SK-N-SH (cell line): Measurements from ENCODE around the gene EDEM3. TPM values are rescaled to one million over a fixed set of nuclear protein-coding genes. Genes with fewer than 3 reads are reported as not detected.

Source experiments
- CTCF ChIA-PET: fragments of 300-600, 350-600 bp; formaldehyde crosslinking; extraction: SDS; loops from one replicate; lab custom pipeline; 2021; lab: Yijun Ruan, JAX
- POLR2A ChIA-PET: fragments of 350-600 bp; sonication (Branson Sonifier 250); formaldehyde crosslinking; extraction: SDS; loops from one replicate; lab custom pipeline; 2020; ENCODE audit warnings: antibody characterized with exemption, inconsistent platforms; lab: Yijun Ruan, JAX
- DNase-seq: peaks from one replicate; pipeline ENCODE4 v3.0.0; 2012
- H2AFZ ChIP-seq: fragments of 200-600 bp; sonication (generic); 2 replicates; pipeline ENCODE4 v1.8.1; 2016; ENCODE audit warnings: antibody characterized with exemption, mild to moderate bottlenecking, low read depth
- H3F3A ChIP-seq: fragments of 200-600 bp; sonication (generic); replicated peaks from 2 replicates; pipeline ENCODE3; 2016; ENCODE audit warnings: antibody characterized with exemption, mild to moderate bottlenecking; ENCODE audit not compliant: insufficient read depth
- H3K27ac ChIP-seq, 2 experiments: fragments of 200-500 bp in 1 of 2; fragments of 200-600 bp in 1 of 2; sonication (Bioruptor generic) in 1 of 2; sonication (generic), shearing (Covaris generic) in 1 of 2; 2 replicates each; pipeline versions ENCODE4 v1.5.1 to v1.6.1; 2014 to 2016; ENCODE audit warnings: low read depth in 2 of 2, inconsistent platforms in 1 of 2, low read length in 1 of 2, mild to moderate bottlenecking in 1 of 2, mixed read lengths in 1 of 2
- H3K27me3 ChIP-seq: fragments of 200-600 bp; sonication (generic), shearing (Covaris generic); 2 replicates; pipeline ENCODE4 v1.6.1; 2016; ENCODE audit warnings: mixed run types; ENCODE audit not compliant: insufficient read depth
- H3K36me3 ChIP-seq, 2 experiments: fragments of 200-500 bp in 1 of 2; fragments of 200-600 bp in 1 of 2; sonication (Bioruptor generic) in 1 of 2; sonication (generic) in 1 of 2; replicated peaks in 1 of 2; 2 replicates each; pipeline versions ENCODE3 to v1.5.1; 2014 to 2016; ENCODE audit warnings: low read length in 1 of 2, mild to moderate bottlenecking in 1 of 2; ENCODE audit not compliant: insufficient read depth in 2 of 2, control insufficient read depth in 1 of 2
- H3K4me1 ChIP-seq, 2 experiments: fragments of 200-500 bp in 1 of 2; fragments of 200-600 bp in 1 of 2; sonication (Bioruptor generic) in 1 of 2; sonication (generic), shearing (Covaris generic) in 1 of 2; 2 replicates each; pipeline versions ENCODE4 v1.5.1 to v1.6.1; 2014 to 2016; ENCODE audit warnings: low read depth in 1 of 2, low read length in 1 of 2, mixed run types in 1 of 2; ENCODE audit not compliant: insufficient read depth in 2 of 2, control insufficient read depth in 1 of 2
- H3K4me2 ChIP-seq: fragments of 200-600 bp; sonication (generic), shearing (Covaris generic); 2 replicates; pipeline ENCODE4 v1.6.1; 2017; ENCODE audit warnings: mixed run types
- H3K4me3 ChIP-seq, 2 experiments: fragments of 200-500 bp in 1 of 2; fragments of 200-600 bp in 1 of 2; sonication (Bioruptor generic) in 1 of 2; sonication (generic), shearing (Covaris generic) in 1 of 2; 2 replicates each; pipeline versions ENCODE4 v1.5.1 to v1.8.1; 2014 to 2016; ENCODE audit warnings: low read depth in 2 of 2, inconsistent platforms in 1 of 2, low read length in 1 of 2, mild to moderate bottlenecking in 1 of 2, mixed read lengths in 1 of 2, moderate library complexity in 1 of 2
- H3K79me2 ChIP-seq: fragments of 200-600 bp; sonication (generic); 2 replicates; pipeline ENCODE4 v1.8.1; 2017; ENCODE audit warnings: mild to moderate bottlenecking; ENCODE audit not compliant: insufficient read depth
- H3K9ac ChIP-seq: fragments of 200-600 bp; sonication (generic); 2 replicates; pipeline ENCODE4 v1.6.1; 2017; ENCODE audit warnings: mixed run types
- H3K9me2 ChIP-seq: fragments of 200-600 bp; sonication (generic); 2 replicates; pipeline ENCODE4 v1.6.1; 2017; ENCODE audit warnings: mixed run types
- H3K9me3 ChIP-seq: fragments of 200-600 bp; sonication (generic); 2 replicates; pipeline ENCODE4 v1.6.1; 2017; ENCODE audit warnings: mixed run types, mild to moderate bottlenecking, moderate library complexity
- H4K20me1 ChIP-seq: fragments of 200-600 bp; sonication (generic); 2 replicates; pipeline ENCODE4 v1.6.1; 2017; ENCODE audit warnings: mild to moderate bottlenecking, mixed run types; ENCODE audit not compliant: insufficient read depth
- CHD2 ChIP-seq: fragments of 150-350 bp; IDR thresholded peaks from 2 replicates; pipeline ENCODE4 v1.6.1; 2018; ENCODE audit warnings: low read length; ENCODE audit not compliant: partially characterized antibody
- ELF1 ChIP-seq: IDR thresholded peaks from 2 replicates; pipeline ENCODE4 v1.4.0; 2012
- EZH2phosphoT487 ChIP-seq: fragments of 200-600 bp; sonication (generic); IDR thresholded peaks from 2 replicates; pipeline ENCODE4 v1.6.1; 2017; ENCODE audit warnings: low read depth, mixed run types, mild to moderate bottlenecking, antibody characterized with exemption, moderate library complexity, borderline replicate concordance
- FOXJ3 ChIP-seq: sonication (generic); formaldehyde crosslinking; IDR thresholded peaks from 2 replicates; pipeline ENCODE4 v1.5.1; 2020; ENCODE audit warnings: mild to moderate bottlenecking, missing genetic modification reagents
- GATA2 ChIP-seq: sonication (generic); formaldehyde crosslinking; IDR thresholded peaks from 2 replicates; pipeline ENCODE4 v1.5.0; 2020; ENCODE audit warnings: mild to moderate bottlenecking, missing genetic modification reagents
- MXI1 ChIP-seq: IDR thresholded peaks from 2 replicates; pipeline ENCODE4 v1.6.1; 2012; ENCODE audit warnings: mild to moderate bottlenecking, low read depth, low read length, improper control_type of control experiment
- POLR2AphosphoS5 ChIP-seq: IDR thresholded peaks from 2 replicates; pipeline ENCODE4 v1.6.1; 2012; ENCODE audit warnings: low read depth, low read length
- RCOR1 ChIP-seq: fragments of 150-350 bp; IDR thresholded peaks from 2 replicates; pipeline ENCODE4 v1.6.1; 2017; ENCODE audit warnings: antibody characterized with exemption, low read length
- RFX5 ChIP-seq: IDR thresholded peaks from 2 replicates; pipeline ENCODE4 v1.6.1; 2012; ENCODE audit warnings: mild to moderate bottlenecking, improper control_type of control experiment, low read length
- RXRA ChIP-seq: IDR thresholded peaks from 2 replicates; pipeline ENCODE4 v1.4.0; 2012; ENCODE audit warnings: low read depth, mild to moderate bottlenecking, borderline replicate concordance
- SMC3 ChIP-seq: IDR thresholded peaks from 2 replicates; pipeline ENCODE4 v1.6.1; 2012; ENCODE audit warnings: low read depth, low read length, improper control_type of control experiment
- WGBS: methylation state at CpG from one replicate; pipeline ENCODE4 v1.1.6; 2017; ENCODE audit warnings: low lambda C conversion rate; 5-methylcytosine and 5-hydroxymethylcytosine counted together
- polyA plus RNA-seq, 3 experiments: library from polyadenylated mRNA; depleted of rRNA; stranded (reverse); fragments of >200 nt; gene quantifications; 2 replicates each; pipeline ENCODE4 v1.2.3, GENCODE V29; 2012
- TF ChIP-seq, protein P1 (sequence below): fragments of 150-350 bp; IDR thresholded peaks from 2 replicates; pipeline ENCODE4 v1.6.1; 2016; ENCODE audit warnings: mild to moderate bottlenecking, low read depth, low read length
- TF ChIP-seq, protein P2 (sequence below): IDR thresholded peaks from 2 replicates; pipeline ENCODE4 v1.4.0; 2012; ENCODE audit warnings: low read depth, borderline replicate concordance
- TF ChIP-seq, protein P3 (sequence below): fragments of 150-350 bp; IDR thresholded peaks from 2 replicates; pipeline ENCODE4 v1.6.1; 2017; ENCODE audit warnings: antibody characterized with exemption, low read length, low read depth, borderline replicate concordance
- TF ChIP-seq, protein P4 (sequence below): IDR thresholded peaks from 2 replicates; pipeline ENCODE4; 2012
- TF ChIP-seq, protein P5 (sequence below): fragments of 200-600 bp; sonication (generic); IDR thresholded peaks from 2 replicates; pipeline ENCODE4 v1.6.1; 2017; ENCODE audit warnings: antibody characterized with exemption, mild to moderate bottlenecking, moderate library complexity
- TF ChIP-seq, protein P6 (sequence below): IDR thresholded peaks from 2 replicates; pipeline ENCODE4 v1.6.1; 2012; ENCODE audit warnings: mild to moderate bottlenecking, low read depth, low read length, moderate library complexity

The EDEM3 gene
- polyA plus RNA-seq, 1 of the 3 experiments (the other 2 are of a cell fraction): 28.6 TPM

DNA sequence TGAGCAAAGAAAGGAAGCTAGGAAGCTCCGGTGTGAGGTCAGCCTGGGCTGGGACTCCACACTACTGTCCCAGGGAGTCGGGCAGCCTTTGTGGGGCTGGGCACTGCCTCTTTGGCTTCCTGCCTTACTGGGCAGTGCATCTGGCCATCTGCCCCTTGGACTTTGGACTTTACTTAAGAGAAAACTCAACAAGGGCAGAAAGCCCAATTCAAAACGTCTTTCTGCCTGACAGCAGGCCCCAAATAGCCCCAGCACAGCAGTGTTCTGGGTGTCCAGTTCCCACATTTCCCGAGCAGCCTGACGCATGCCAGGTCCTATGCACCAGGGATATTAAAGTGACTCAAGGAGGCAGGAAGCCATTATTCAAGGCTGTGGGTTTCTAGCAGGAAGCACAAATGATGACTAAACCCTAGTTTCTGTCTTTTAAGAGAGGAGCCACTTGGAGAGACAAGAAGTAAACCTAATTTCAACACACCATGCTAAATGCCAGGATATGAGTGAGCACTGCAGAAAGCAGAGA lies 37.9 kb upstream of the EDEM3 start (continued):
- TF ChIP-seq RXRA: peak; percentile 72; the same call in 1 of the 2 replicates
- no peak for TF ChIP-seq FOXJ3 (CRISPR knock-in tag)
- TF ChIP-seq, protein P1, sequence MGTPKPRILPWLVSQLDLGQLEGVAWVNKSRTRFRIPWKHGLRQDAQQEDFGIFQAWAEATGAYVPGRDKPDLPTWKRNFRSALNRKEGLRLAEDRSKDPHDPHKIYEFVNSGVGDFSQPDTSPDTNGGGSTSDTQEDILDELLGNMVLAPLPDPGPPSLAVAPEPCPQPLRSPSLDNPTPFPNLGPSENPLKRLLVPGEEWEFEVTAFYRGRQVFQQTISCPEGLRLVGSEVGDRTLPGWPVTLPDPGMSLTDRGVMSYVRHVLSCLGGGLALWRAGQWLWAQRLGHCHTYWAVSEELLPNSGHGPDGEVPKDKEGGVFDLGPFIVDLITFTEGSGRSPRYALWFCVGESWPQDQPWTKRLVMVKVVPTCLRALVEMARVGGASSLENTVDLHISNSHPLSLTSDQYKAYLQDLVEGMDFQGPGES: no peak
- no peak for TF ChIP-seq MXI1
- TF ChIP-seq, protein P2, sequence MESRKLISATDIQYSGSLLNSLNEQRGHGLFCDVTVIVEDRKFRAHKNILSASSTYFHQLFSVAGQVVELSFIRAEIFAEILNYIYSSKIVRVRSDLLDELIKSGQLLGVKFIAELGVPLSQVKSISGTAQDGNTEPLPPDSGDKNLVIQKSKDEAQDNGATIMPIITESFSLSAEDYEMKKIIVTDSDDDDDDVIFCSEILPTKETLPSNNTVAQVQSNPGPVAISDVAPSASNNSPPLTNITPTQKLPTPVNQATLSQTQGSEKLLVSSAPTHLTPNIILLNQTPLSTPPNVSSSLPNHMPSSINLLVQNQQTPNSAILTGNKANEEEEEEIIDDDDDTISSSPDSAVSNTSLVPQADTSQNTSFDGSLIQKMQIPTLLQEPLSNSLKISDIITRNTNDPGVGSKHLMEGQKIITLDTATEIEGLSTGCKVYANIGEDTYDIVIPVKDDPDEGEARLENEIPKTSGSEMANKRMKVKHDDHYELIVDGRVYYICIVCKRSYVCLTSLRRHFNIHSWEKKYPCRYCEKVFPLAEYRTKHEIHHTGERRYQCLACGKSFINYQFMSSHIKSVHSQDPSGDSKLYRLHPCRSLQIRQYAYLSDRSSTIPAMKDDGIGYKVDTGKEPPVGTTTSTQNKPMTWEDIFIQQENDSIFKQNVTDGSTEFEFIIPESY: peak; percentile 88
- TF ChIP-seq RFX5: no peak
- no peak for TF ChIP-seq EZH2phosphoT487

DNA sequence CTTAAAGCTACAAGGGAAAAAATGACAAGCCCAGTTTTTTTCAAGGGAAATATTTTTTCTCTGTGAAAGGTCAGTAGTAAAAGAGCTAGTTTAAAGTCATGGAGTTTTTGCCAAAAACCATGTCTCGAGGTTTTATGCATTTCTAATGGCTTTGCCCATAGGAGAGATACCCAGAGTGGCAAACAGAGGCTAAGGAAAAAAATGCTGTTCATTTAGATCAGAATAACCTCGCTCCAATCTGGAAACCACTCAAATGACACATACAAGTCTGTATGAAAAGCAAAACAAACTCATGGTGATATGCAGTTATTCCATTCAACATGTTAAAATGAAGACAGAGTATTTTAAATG lies 36.9 kb upstream of the EDEM3 start:
- peaks cover 28% of the 10 kb centered on the region for H3F3A ChIP-seq
- H3K36me3 ChIP-seq: peaks cover 0 to 12% of the 10 kb centered on the region in 2 experiments
- no peaks in the 10 kb centered on the region for H4K20me1 ChIP-seq
- CTCF ChIA-PET: interaction anchor here (0.7 to 2.8 kb wide), 2 partner anchors 15 to 128 kb away, joined by 3 to 14 read pairs; no protein-coding TSS in a partner anchor
- peak overlapping the region; percentile 71 for H3K4me2 ChIP-seq
- POLR2A ChIA-PET: no interaction called here
- no peaks in the 10 kb centered on the region for H3K9me3 ChIP-seq
- H2AFZ ChIP-seq: peak overlapping the region; percentile 57; the same call in 1 of the 2 replicates
- H3K4me3 ChIP-seq: 0 out of 4 replicates have a peak overlapping the region, but pooled peaks of 1 of the 2 experiments have one; percentile 40
- 21% methylated on average over 2 of the region's 2 CpGs for WGBS
- H3K27me3 ChIP-seq: no peaks in the 10 kb centered on the region
- H3K4me1 ChIP-seq: peaks cover 11 to 27% of the 10 kb centered on the region in 2 experiments
- peak overlapping the region; percentile 78 to 99 for H3K27ac ChIP-seq
- H3K9ac ChIP-seq: peak overlapping the region; percentile 76
- no peak for DNase-seq
- no peaks in the 10 kb centered on the region for H3K9me2 ChIP-seq
- no peaks in the 10 kb centered on the region for H3K79me2 ChIP-seq
- no peak for TF ChIP-seq POLR2AphosphoS5
- TF ChIP-seq, protein P2: no peak
- TF ChIP-seq, protein P3, sequence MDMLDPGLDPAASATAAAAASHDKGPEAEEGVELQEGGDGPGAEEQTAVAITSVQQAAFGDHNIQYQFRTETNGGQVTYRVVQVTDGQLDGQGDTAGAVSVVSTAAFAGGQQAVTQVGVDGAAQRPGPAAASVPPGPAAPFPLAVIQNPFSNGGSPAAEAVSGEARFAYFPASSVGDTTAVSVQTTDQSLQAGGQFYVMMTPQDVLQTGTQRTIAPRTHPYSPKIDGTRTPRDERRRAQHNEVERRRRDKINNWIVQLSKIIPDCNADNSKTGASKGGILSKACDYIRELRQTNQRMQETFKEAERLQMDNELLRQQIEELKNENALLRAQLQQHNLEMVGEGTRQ: no peak
- TF ChIP-seq, protein P4, sequence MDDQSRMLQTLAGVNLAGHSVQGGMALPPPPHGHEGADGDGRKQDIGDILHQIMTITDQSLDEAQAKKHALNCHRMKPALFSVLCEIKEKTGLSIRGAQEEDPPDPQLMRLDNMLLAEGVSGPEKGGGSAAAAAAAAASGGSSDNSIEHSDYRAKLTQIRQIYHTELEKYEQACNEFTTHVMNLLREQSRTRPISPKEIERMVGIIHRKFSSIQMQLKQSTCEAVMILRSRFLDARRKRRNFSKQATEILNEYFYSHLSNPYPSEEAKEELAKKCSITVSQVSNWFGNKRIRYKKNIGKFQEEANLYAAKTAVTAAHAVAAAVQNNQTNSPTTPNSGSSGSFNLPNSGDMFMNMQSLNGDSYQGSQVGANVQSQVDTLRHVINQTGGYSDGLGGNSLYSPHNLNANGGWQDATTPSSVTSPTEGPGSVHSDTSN: no peak
- no peak for TF ChIP-seq ELF1
- no peak for TF ChIP-seq GATA2 (CRISPR knock-in tag)
- TF ChIP-seq, protein P5, sequence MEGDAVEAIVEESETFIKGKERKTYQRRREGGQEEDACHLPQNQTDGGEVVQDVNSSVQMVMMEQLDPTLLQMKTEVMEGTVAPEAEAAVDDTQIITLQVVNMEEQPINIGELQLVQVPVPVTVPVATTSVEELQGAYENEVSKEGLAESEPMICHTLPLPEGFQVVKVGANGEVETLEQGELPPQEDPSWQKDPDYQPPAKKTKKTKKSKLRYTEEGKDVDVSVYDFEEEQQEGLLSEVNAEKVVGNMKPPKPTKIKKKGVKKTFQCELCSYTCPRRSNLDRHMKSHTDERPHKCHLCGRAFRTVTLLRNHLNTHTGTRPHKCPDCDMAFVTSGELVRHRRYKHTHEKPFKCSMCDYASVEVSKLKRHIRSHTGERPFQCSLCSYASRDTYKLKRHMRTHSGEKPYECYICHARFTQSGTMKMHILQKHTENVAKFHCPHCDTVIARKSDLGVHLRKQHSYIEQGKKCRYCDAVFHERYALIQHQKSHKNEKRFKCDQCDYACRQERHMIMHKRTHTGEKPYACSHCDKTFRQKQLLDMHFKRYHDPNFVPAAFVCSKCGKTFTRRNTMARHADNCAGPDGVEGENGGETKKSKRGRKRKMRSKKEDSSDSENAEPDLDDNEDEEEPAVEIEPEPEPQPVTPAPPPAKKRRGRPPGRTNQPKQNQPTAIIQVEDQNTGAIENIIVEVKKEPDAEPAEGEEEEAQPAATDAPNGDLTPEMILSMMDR: no peak
- TF ChIP-seq, protein P6, sequence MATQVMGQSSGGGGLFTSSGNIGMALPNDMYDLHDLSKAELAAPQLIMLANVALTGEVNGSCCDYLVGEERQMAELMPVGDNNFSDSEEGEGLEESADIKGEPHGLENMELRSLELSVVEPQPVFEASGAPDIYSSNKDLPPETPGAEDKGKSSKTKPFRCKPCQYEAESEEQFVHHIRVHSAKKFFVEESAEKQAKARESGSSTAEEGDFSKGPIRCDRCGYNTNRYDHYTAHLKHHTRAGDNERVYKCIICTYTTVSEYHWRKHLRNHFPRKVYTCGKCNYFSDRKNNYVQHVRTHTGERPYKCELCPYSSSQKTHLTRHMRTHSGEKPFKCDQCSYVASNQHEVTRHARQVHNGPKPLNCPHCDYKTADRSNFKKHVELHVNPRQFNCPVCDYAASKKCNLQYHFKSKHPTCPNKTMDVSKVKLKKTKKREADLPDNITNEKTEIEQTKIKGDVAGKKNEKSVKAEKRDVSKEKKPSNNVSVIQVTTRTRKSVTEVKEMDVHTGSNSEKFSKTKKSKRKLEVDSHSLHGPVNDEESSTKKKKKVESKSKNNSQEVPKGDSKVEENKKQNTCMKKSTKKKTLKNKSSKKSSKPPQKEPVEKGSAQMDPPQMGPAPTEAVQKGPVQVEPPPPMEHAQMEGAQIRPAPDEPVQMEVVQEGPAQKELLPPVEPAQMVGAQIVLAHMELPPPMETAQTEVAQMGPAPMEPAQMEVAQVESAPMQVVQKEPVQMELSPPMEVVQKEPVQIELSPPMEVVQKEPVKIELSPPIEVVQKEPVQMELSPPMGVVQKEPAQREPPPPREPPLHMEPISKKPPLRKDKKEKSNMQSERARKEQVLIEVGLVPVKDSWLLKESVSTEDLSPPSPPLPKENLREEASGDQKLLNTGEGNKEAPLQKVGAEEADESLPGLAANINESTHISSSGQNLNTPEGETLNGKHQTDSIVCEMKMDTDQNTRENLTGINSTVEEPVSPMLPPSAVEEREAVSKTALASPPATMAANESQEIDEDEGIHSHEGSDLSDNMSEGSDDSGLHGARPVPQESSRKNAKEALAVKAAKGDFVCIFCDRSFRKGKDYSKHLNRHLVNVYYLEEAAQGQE: no peak
- no peak for TF ChIP-seq CHD2
- TF ChIP-seq RCOR1: no peak
- TF ChIP-seq SMC3: no peak
